BJ (cell line): ENCODE measurements around the gene EPO. TPM values are rescaled to one million over a fixed set of nuclear protein-coding genes. Genes with fewer than 3 reads are reported as not detected.
A peak's percentile ranks its signal among the peaks of the same experiment; 100 is the strongest.
"Not testable (repeated sequence)": the region's sequence is repeated elsewhere in the genome, so short reads cannot be mapped to it uniquely, and the experiment has no call there.

Source experiments
- CTCF ChIA-PET: fragments of 350-600 bp; formaldehyde crosslinking; extraction: SDS; loops from one replicate; lab custom pipeline; 2021; ENCODE audit warnings: antibody characterized with exemption, inconsistent platforms; lab: Yijun Ruan, JAX
- POLR2A ChIA-PET: fragments of 300-600 bp; sonication (Branson Sonifier 250); formaldehyde crosslinking; extraction: SDS; loops from one replicate; lab custom pipeline; 2021; ENCODE audit warnings: antibody characterized with exemption; lab: Charles Lee
- DNase-seq: peaks from one replicate; pipeline ENCODE4 v3.0.0-alpha.2; 2011; ENCODE audit warnings: low read depth
- H3K27me3 ChIP-seq: 2 replicates; pipeline ENCODE4 v1.6.0; 2011; ENCODE audit warnings: low read length; ENCODE audit not compliant: control insufficient read depth, insufficient read depth
- H3K36me3 ChIP-seq: 2 replicates; pipeline ENCODE4 v1.5.1; 2011; ENCODE audit warnings: low read length; ENCODE audit not compliant: control insufficient read depth, insufficient read depth
- H3K4me3 ChIP-seq: 2 replicates; pipeline ENCODE4 v1.5.1; 2011; ENCODE audit warnings: low read depth, mild to moderate bottlenecking, control low read depth, low read length
- polyA plus RNA-seq: library from polyadenylated mRNA; depleted of rRNA; stranded (reverse); fragments of >200 nt; gene quantifications from 2 replicates; pipeline ENCODE4 v1.2.3, GENCODE V29; 2011
- TF ChIP-seq, protein P1 (sequence below): IDR thresholded peaks from 2 replicates; pipeline ENCODE4 v1.5.1; 2011; ENCODE audit warnings: low read depth, mild to moderate bottlenecking, control low read depth, inconsistent platforms, low read length, moderate library complexity; ENCODE audit not compliant: insufficient read depth

Gene EPO
- polyA plus RNA-seq, 1 experiment: not detected

DNA sequence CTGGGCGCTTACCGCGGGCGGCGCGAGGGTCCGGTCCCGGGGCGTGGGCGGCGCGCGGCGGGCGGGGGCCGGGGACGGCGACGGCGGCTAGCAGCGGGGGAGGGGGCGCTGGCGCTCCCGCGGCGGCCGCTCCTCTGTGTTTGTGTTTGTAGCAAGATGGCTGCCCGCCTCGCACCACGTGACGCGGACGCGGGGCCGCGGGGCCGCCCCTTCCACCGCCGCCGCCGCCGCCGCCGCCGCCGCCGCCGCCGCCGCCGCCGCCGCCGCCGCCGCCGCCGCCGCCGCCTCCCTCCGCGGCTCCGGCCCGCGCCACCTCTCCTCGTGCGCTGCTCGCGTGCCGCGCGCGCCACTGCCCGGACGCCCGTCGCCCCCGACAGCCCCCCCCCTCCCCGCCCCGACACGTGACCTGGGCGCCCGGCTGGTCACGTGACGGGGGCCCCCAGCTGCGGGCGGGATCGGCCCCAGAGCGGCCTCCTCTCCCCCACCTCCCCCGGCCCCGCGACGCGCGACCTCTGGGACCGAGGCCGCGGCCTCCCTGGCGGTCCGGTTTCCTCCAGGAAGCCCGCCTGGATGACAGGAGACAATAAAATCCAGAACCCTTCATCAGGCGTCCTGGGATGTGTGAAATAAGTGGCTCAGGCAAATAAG is 26.0 kb upstream of the EPO start, which contains the start of gene GIGYF1:
Gene GIGYF1 (minus strand): TSS at position 153 of the 648 bp plus-strand sequence. CDS start 6,012 bp downstream, outside the sequence.
- TF ChIP-seq, protein P1, sequence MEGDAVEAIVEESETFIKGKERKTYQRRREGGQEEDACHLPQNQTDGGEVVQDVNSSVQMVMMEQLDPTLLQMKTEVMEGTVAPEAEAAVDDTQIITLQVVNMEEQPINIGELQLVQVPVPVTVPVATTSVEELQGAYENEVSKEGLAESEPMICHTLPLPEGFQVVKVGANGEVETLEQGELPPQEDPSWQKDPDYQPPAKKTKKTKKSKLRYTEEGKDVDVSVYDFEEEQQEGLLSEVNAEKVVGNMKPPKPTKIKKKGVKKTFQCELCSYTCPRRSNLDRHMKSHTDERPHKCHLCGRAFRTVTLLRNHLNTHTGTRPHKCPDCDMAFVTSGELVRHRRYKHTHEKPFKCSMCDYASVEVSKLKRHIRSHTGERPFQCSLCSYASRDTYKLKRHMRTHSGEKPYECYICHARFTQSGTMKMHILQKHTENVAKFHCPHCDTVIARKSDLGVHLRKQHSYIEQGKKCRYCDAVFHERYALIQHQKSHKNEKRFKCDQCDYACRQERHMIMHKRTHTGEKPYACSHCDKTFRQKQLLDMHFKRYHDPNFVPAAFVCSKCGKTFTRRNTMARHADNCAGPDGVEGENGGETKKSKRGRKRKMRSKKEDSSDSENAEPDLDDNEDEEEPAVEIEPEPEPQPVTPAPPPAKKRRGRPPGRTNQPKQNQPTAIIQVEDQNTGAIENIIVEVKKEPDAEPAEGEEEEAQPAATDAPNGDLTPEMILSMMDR: no peak
- Histone ChIP-seq H3K27me3 (no peaks in the 10 kb centered on the region; the same call in 1 of the 2 replicates), H3K36me3 (peaks cover 3% of the 10 kb centered on the region), H3K4me3 (peak within 1 kb of the TSS; percentile 74)
- ChIA-PET CTCF (interaction anchor here (5.7 to 10.3 kb wide), 4 partner anchors 11 to 132 kb away, joined by 42 to 162 read pairs (median 97); partner anchors contain the start of genes FBXO24, LRCH4 and POP7), POLR2A (no interaction called here)
- DNase-seq: no peak

DNA sequence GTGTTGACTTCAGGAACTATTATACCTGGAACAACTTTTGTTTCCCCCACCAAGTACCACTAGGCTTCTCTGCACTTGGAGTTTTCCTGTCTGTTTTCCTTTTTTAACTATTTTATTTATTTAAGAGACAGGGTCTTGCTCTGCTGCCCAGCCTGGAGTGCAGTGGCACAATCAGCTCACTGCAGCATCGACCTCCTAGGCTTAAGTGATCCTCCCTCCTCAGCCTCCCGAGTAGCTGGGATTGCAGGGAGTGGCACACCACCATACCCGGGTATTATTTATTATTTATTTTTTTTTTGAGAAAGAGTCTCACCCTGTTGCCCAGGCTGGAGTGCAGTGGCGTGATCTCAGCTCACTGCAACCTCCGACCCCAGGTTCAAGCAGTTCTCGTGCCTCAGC is 24.1 kb upstream of the EPO start:
- ChIA-PET CTCF (interaction anchor here (1.8 to 10.3 kb wide), 2 partner anchors 9 to 132 kb away, joined by 5 to 84 read pairs; partner anchors contain the start of gene POP7), POLR2A (no interaction called here)
- TF ChIP-seq, protein P1: no peak
- DNase-seq: no peak
- Histone ChIP-seq H3K36me3 (peaks cover 1% of the 10 kb centered on the region; the same call in 1 of the 2 replicates), H3K27me3 (no peaks in the 10 kb centered on the region; the same call in 1 of the 2 replicates), H3K4me3 (no peak overlapping the region)

DNA sequence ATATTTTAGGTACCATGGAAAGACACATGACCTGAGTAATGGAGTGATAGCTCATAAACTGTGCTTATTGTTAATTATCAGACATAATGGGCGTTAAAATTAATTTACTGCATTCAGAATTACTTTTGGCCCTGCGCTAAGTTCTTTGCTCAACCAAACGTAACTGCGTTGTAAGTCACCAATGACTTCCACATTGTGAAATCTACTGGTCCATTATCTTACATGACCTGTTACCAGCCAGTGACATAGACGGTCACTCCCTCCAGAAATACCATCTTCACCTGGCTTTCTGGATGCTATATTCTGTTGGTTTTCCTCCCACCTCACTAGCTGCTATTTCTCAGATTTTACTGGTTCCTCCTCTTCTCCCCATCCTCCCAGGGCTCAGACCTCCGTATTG is 21.2 kb upstream of the EPO start:
- Histone ChIP-seq H3K27me3 (no peaks in the 10 kb centered on the region; the same call in 1 of the 2 replicates), H3K36me3 (no peaks in the 10 kb centered on the region), H3K4me3 (no peak overlapping the region)
- POLR2A ChIA-PET: no interaction called here
- TF ChIP-seq, protein P1: no peak
- DNase-seq: no peak
- CTCF ChIA-PET: interaction anchor here (2.3 kb wide), 1 partner anchor 153 kb away, joined by 8 read pairs; the partner anchor contains the start of gene SLC12A9

DNA sequence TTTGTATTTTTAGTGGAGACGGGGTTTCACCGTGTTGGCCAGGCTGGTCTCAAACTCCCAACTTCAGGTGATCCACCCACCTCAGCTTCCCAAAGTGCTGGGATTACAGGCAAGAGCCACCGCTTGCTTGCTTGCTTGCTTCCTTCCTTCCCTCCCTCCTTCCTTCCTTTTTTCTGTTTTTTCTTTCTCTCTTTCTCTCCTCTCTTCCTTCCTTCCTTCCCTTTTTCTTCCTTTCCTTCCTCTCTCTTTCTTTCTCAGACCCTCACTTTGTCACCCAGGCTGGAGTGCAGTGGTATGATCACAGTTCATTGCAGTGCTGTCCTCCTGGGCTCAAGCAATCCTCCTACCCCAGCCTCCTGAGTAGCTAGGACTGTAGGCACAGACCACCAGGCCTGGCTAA is 19.2 kb upstream of the EPO start:
- H3K4me3 ChIP-seq, H3K27me3 ChIP-seq, DNase-seq, H3K36me3 ChIP-seq, POLR2A ChIA-PET: not testable (repeated sequence)
- CTCF ChIA-PET: interaction anchor here (0.6 to 1.9 kb wide), 4 partner anchors 9 to 158 kb away, joined by 3 to 9 read pairs (median 6); partner anchors contain the start of gene SLC12A9

DNA sequence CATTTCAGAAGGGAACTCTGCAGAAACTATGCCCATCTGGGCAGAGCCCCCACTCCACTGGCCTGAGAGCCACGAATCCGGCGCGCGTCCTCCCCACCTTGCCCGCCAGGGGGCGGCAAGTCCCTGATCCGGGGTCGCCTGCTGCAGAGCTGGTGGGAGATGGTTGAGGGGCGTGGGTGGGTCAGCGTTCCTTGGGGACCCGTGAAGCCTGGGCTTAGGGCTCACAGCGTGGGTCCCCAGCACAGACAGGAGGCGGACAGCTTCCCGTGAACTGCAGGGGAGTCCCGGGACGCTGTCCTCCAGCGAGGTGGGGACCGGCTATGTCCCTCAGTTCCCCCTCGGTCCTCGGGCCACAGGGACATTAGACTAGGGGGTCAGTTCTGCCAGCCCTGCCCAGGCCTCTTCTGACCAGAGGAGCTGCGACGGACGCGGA is 14.9 kb upstream of the EPO start:
- ChIA-PET POLR2A (interaction anchor here (0.5 to 1.2 kb wide), 4 partner anchors 24 to 184 kb away, joined by 3 to 8 read pairs (median 6); partner anchors contain the start of genes EPHB4, SLC12A9 and UFSP1), CTCF (interaction anchor here (0.6 to 3.6 kb wide), 54 partner anchors 9 to 1740 kb away, joined by 3 to 112 read pairs (median 4); partner anchors contain the start of genes EPHB4, EPO, FBXO24 and GIGYF1)
- TF ChIP-seq, protein P1: peak; percentile 96
- DNase-seq: peak; percentile 18
- peak overlapping the region; percentile 97 for H3K4me3 ChIP-seq
- no peaks in the 10 kb centered on the region for H3K36me3 ChIP-seq
- no peaks in the 10 kb centered on the region for H3K27me3 ChIP-seq
